Measurements from ENCODE around the gene KTN1.

DNA sequence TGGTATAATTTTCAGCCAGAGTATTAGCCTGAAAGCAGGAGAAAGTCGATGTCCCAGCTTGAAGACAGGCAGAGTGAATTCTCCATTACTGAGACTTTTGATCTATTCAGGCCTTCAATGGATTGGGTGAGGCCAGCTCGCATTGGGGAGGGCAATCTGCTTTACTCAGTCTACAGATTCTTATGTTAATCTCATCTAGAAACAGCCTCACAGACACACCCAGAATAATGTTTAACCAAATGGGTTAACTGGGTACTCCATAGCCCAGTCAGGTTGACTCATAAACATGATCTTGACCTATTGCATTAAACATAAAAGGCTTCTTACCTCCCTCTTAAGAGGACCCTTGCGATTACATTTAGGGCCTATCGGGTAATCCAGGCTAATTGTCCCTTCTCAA is 118.0 kb downstream of the KTN1 start:
- no peak for TF ChIP-seq GATA2 (IDR thresholded peaks at IDR 0.05; ENCODE audit: low read depth, low read length)
- no peak for TF ChIP-seq GATA3 (IDR thresholded peaks at IDR 0.05; ENCODE audit: low read depth, low read length)

All from SH-SY5Y (cell line).